ENCODE results near the gene CCNJL. TPM values are rescaled to one million over a fixed set of nuclear protein-coding genes. Genes with fewer than 3 reads are reported as not detected.

CCNJL gene
- total and polyA plus RNA-seq, 2 donors (not counting 1 experiment from before 2014, with no cell fraction given): 0.03 to 0.67 TPM

DNA sequence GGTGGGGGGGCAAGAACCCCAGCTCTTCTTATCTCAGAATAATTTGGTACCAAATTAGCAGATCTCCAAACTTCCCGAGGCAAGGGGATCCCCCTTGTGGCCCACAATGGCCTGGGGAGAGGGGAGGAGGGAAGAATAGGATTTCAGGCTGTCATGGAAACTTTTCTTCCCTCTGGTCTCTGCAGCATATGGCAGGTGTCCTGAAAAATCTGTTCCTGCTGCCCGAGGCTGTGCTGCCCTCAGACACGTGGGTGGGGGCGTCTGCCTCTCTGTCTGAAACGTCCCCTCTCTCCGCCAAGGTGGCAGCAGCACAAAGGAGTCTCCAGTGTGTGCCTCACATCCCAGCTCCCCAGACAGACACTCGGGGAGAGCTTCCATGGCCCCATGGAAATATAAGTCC lies 34.0 kb downstream of the CCNJL start:
- TF ChIP-seq EZH2 (IDR thresholded peaks at IDR 0.05; ENCODE audit: borderline replicate concordance, insufficient read depth, low read depth, low read length, poor library complexity, severe bottlenecking): no peak
- TF ChIP-seq, protein P1, sequence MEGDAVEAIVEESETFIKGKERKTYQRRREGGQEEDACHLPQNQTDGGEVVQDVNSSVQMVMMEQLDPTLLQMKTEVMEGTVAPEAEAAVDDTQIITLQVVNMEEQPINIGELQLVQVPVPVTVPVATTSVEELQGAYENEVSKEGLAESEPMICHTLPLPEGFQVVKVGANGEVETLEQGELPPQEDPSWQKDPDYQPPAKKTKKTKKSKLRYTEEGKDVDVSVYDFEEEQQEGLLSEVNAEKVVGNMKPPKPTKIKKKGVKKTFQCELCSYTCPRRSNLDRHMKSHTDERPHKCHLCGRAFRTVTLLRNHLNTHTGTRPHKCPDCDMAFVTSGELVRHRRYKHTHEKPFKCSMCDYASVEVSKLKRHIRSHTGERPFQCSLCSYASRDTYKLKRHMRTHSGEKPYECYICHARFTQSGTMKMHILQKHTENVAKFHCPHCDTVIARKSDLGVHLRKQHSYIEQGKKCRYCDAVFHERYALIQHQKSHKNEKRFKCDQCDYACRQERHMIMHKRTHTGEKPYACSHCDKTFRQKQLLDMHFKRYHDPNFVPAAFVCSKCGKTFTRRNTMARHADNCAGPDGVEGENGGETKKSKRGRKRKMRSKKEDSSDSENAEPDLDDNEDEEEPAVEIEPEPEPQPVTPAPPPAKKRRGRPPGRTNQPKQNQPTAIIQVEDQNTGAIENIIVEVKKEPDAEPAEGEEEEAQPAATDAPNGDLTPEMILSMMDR (IDR thresholded peaks at IDR 0.05): no peak
- no peak overlapping the region for H2AFZ ChIP-seq (ENCODE audit: insufficient read depth, low read depth, low read length, poor library complexity, severe bottlenecking)
- no peak overlapping the region for H3K4me3 Mint-ChIP-seq
- no peak overlapping the region for H3K27ac ChIP-seq (ENCODE audit: low read length in 2 of 2)
- ATAC-seq (ENCODE audit: low read depth) (no peak), DNase-seq (no peak)
- H3K4me3 ChIP-seq (ENCODE audit: control extremely low read depth in 1 of 5, extremely low read depth in 1 of 5, insufficient read depth in 1 of 5, low read depth in 2 of 5, low read length in 4 of 5): no peak overlapping the region
- H3K9ac ChIP-seq (ENCODE audit: low read length): no peak overlapping the region
- H3K27me3 ChIP-seq (replicated peaks in 1 of 4; ENCODE audit: control extremely low read depth in 1 of 4, control insufficient read depth in 3 of 4, insufficient read depth in 4 of 4, low read length in 3 of 4): no peaks in the 10 kb centered on the region
- H3K27ac Mint-ChIP-seq: no peak overlapping the region
- no peaks in the 10 kb centered on the region for H3K9me3 Mint-ChIP-seq (ENCODE audit: insufficient read depth)
- no peaks in the 10 kb centered on the region for H3K4me1 Mint-ChIP-seq
- ChIA-PET CTCF (no interaction called here), POLR2A (no interaction called here)
- 84% methylated on average over 6 of the region's 7 CpGs for WGBS (ENCODE audit: insufficient coverage)
- H4K20me1 ChIP-seq (ENCODE audit: control insufficient read depth, insufficient read depth, low read length, poor library complexity, severe bottlenecking): no peaks in the 10 kb centered on the region
- no peaks in the 10 kb centered on the region for H3K36me3 ChIP-seq (replicated peaks in 1 of 2; ENCODE audit: control extremely low read depth in 1 of 2, control insufficient read depth in 1 of 2, extremely low read depth in 1 of 2, insufficient read depth in 2 of 2, low read length in 1 of 2)
- no peaks in the 10 kb centered on the region for H3K79me2 ChIP-seq (ENCODE audit: control insufficient read depth, insufficient read depth, low read length)
- H3K27me3 Mint-ChIP-seq: peaks cover 5% of the 10 kb centered on the region
- no peaks in the 10 kb centered on the region for H3K4me1 ChIP-seq (ENCODE audit: control insufficient read depth in 2 of 2, insufficient read depth in 2 of 2, low read length in 2 of 2)
- no peaks in the 10 kb centered on the region for H3K9me3 ChIP-seq (ENCODE audit: control extremely low read depth in 1 of 3, control insufficient read depth in 2 of 3, insufficient read depth in 1 of 3, low read length in 2 of 3)
- no peak overlapping the region for H3K4me2 ChIP-seq (replicated peaks; ENCODE audit: low read depth, low read length, poor library complexity, severe bottlenecking)
- intact Hi-C loops (cut with micrococcal nuclease): no loop called here

DNA sequence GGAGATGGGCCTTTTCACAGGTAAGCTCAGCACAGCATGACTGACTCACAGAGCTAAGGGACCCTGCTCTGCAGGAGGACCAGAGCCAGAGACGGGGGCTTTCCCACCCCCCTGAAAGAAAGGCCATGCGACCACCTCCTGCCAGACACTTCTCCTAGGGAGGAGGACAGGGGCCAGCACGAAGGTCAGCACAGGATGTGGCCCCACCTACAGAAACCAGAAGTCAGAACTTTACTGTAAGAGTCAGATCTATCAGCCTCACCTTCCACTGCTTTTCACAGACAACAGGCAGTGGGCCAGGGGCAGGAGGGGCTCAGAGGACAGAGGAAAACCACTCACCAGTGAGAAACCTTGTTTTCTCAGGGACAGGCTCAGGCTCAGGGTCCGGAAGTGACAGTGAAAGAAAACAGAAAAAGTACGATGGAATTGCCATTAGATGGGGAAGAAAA lies 37.9 kb downstream of the CCNJL start:
- Mint-ChIP-seq H3K27ac (no peak overlapping the region), H3K27me3 (peaks cover 9% of the 10 kb centered on the region), H3K9me3 (ENCODE audit: insufficient read depth) (no peaks in the 10 kb centered on the region), H3K4me3 (no peak overlapping the region), H3K4me1 (peaks cover 9% of the 10 kb centered on the region)
- Histone ChIP-seq H3K4me3 (ENCODE audit: control extremely low read depth in 1 of 5, extremely low read depth in 1 of 5, insufficient read depth in 1 of 5, low read depth in 2 of 5, low read length in 4 of 5) (no peak overlapping the region), H3K4me1 (ENCODE audit: control insufficient read depth in 2 of 2, insufficient read depth in 2 of 2, low read length in 2 of 2) (peaks cover 11 to 13% of the 10 kb centered on the region in 2 donors), H3K9me3 (ENCODE audit: control extremely low read depth in 1 of 3, control insufficient read depth in 2 of 3, insufficient read depth in 1 of 3, low read length in 2 of 3) (no peaks in the 10 kb centered on the region), H4K20me1 (ENCODE audit: control insufficient read depth, insufficient read depth, low read length, poor library complexity, severe bottlenecking) (no peaks in the 10 kb centered on the region), H3K27ac (ENCODE audit: low read length in 2 of 2) (no peak overlapping the region), H3K9ac (ENCODE audit: low read length) (no peak overlapping the region), H3K79me2 (ENCODE audit: control insufficient read depth, insufficient read depth, low read length) (no peaks in the 10 kb centered on the region), H3K4me2 (replicated peaks; ENCODE audit: low read depth, low read length, poor library complexity, severe bottlenecking) (no peak overlapping the region), H2AFZ (ENCODE audit: insufficient read depth, low read depth, low read length, poor library complexity, severe bottlenecking) (no peak overlapping the region), H3K36me3 (replicated peaks in 1 of 2; ENCODE audit: control extremely low read depth in 1 of 2, control insufficient read depth in 1 of 2, extremely low read depth in 1 of 2, insufficient read depth in 2 of 2, low read length in 1 of 2) (no peaks in the 10 kb centered on the region), H3K27me3 (replicated peaks in 1 of 4; ENCODE audit: control extremely low read depth in 1 of 4, control insufficient read depth in 3 of 4, insufficient read depth in 4 of 4, low read length in 3 of 4) (no peaks in the 10 kb centered on the region)
- TF ChIP-seq, protein P1 (IDR thresholded peaks at IDR 0.05): no peak
- no peak for TF ChIP-seq EZH2 (IDR thresholded peaks at IDR 0.05; ENCODE audit: borderline replicate concordance, insufficient read depth, low read depth, low read length, poor library complexity, severe bottlenecking)
- CTCF ChIA-PET: no interaction called here
- DNase-seq (no peak), ATAC-seq (ENCODE audit: low read depth) (no peak)
- intact Hi-C loops (cut with micrococcal nuclease): no loop called here
- WGBS (ENCODE audit: insufficient coverage): 67% methylated on average over 5 of the region's 5 CpGs
- POLR2A ChIA-PET: no interaction called here

Measured in B cell (primary cell).